ENCODE results near the gene RPS8. TPM values are rescaled to one million over a fixed set of nuclear protein-coding genes. Genes with fewer than 3 reads are reported as not detected.

The RPS8 gene
- total and polyA plus RNA-seq, 8 donors: 322 to 3,429 (median 2,146) TPM

DNA sequence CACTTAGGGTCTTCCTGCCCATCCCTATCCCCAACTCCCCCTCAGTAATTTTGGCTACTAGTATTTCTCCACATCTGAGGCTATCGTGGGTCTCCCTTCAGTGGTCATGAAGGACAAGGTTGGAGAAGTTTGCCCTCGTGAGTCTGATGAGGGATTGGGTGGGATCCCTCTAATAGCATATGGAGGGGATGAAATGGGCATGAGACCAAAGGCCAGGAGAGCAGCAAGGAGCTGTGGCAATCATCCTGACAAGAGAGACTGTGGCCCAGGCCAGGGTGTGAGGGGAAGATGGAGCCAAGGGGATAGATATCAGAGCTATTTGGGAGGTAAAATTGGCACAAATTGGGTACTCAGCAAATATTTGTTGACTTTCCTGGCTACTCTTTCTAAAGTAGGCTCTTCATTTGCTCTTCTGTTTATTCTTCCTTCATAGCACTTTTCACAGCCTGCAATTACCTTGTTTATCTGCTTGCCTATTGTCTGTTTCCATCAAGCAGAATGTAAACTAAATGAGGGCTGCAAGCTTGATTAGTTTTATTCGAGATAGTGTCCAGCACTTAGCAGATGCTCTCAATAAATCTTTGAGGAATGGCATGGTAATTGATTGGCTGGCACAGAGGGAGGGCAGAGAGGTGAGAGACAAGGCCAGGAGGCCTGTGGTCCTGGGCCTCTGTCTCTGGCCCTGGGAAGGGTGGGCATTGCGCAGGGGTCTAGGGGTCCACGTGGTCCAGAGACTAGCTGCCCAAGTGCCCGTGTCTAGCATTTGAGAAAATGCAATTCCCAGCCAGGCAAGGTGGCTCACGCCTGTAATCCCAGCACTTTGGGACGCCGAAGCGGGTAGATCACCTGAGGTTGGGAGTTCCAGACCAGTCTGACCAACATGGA is 23.4 kb downstream of the RPS8 start:
- intact Hi-C loops (cut with DNase I; ENCODE audit: low total_unique reads): no loop called here
- Histone ChIP-seq H3K4me1 (peaks cover 20 to 39% (median 33%) of the 10 kb centered on the region in 4 donors), H3K4me3 (no peak overlapping the region), H3K27ac (peak overlapping the region; percentile 86 to 97 (median 95)), H3K27me3 (no peaks in the 10 kb centered on the region), H3K36me3 (peaks cover 10 to 17% (median 14%) of the 10 kb centered on the region in 4 donors), H3K9me3 (no peaks in the 10 kb centered on the region)
- TF ChIP-seq POLR2A (IDR thresholded peaks at IDR 0.05): no peak
- TF ChIP-seq EP300 (IDR thresholded peaks at IDR 0.05): no peak
- TF ChIP-seq, protein P1, sequence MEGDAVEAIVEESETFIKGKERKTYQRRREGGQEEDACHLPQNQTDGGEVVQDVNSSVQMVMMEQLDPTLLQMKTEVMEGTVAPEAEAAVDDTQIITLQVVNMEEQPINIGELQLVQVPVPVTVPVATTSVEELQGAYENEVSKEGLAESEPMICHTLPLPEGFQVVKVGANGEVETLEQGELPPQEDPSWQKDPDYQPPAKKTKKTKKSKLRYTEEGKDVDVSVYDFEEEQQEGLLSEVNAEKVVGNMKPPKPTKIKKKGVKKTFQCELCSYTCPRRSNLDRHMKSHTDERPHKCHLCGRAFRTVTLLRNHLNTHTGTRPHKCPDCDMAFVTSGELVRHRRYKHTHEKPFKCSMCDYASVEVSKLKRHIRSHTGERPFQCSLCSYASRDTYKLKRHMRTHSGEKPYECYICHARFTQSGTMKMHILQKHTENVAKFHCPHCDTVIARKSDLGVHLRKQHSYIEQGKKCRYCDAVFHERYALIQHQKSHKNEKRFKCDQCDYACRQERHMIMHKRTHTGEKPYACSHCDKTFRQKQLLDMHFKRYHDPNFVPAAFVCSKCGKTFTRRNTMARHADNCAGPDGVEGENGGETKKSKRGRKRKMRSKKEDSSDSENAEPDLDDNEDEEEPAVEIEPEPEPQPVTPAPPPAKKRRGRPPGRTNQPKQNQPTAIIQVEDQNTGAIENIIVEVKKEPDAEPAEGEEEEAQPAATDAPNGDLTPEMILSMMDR (IDR thresholded peaks at IDR 0.05): no peak
- WGBS, 5 donors: 77 to 90% (median 86%) methylated on average over 10 of the region's 10 CpGs
- DNase-seq: peak in 1 of 2 donors; percentile 10

DNA sequence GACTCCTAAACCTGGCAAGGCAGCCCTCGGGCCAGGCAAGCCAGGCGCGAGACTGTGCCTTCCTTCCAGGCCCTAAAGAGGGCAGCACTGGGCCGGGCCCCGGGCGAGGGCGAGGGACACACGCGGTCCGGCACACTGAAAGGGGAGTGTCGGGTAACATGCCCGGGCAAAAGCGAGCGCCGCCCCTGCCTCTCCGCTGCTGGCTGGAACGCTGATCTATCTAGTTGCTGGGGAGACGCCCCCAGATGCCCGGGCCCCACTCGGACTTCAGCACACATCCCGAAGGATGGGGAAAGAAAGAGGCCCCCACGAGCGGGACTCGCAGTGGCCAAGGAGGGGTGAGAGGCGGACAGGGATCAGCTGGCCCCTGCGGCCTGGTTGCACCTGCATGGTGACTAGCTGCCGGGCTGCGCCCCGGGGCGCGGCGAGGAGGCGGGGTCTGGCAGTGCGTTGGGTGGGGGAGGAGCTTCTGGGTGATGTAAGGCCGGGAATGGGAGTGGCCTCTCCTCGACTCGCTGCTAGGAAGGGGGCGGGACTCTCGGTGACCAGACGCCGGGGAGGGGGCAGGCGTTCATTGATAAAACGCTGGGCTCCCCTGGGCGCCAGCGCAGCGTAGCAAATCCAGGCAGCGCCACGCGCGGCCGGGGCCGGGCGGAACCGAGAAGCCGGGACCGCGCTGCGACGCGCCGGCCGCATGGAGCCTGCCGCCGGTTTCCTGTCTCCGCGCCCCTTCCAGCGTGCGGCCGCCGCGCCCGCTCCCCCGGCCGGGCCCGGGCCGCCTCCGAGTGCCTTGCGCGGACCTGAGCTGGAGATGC is 24.6 kb downstream of the RPS8 start, which contains the start of gene PLK3:
TSS of gene PLK3 (plus strand) at position 608 of the 815 bp plus-strand sequence. CDS start at position 695, 87 bp downstream.
- peak in 2 of 4 donors; percentile 63 to 72 for TF ChIP-seq POLR2A (IDR thresholded peaks at IDR 0.05)
- TF ChIP-seq, protein P1 (IDR thresholded peaks at IDR 0.05): peak in 6 of 7 experiments; percentile 43 to 93 (median 88)
- TF ChIP-seq EP300 (IDR thresholded peaks at IDR 0.05): no peak
- peak; percentile 66 to 96 (median 93) for TF ChIP-seq POLR2AphosphoS5 (IDR thresholded peaks at IDR 0.05)
- intact Hi-C loops (cut with DNase I; ENCODE audit: low total_unique reads): no loop called here

DNA sequence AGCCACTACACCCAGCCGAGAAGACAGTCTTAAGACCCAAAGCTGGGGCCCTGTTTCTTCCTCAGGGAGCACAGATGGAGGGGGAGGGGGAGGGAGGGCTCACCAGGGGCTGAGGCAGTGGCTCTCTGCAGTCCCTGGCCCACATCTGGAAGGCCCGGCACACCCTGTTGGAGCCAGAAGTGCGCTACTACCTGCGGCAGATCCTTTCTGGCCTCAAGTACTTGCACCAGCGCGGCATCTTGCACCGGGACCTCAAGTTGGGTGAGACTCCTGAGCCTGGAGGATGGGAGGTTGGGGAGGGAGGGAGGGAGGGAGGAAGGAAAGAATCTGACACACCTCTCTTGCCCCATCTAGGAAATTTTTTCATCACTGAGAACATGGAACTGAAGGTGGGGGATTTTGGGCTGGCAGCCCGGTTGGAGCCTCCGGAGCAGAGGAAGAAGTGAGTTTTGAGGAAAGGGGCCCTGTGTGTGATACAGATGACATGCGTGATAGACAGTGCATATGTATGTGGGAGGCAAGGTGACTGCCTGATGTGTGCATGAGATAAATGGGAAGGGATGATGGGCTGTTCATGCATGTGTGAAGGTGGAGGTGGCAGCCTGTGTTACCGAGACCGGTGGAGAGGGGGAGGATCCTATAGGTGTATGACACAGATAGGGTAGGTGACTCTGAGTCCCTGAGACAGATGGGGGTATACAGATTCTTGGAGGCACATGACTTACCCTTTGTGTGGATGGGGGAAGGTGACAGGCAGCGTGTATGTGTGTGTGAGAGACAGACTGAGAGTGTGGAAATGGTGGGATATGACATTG is 26.4 kb downstream of the RPS8 start:
- Histone ChIP-seq H3K36me3 (peaks cover 28 to 46% (median 43%) of the 10 kb centered on the region in 4 donors), H3K4me3 (peak overlapping the region; percentile 23 to 86 (median 70)), H3K4me1 (peaks cover 30 to 67% (median 47%) of the 10 kb centered on the region in 4 donors), H3K9me3 (no peaks in the 10 kb centered on the region), H3K27me3 (no peaks in the 10 kb centered on the region), H3K27ac (peak overlapping the region in 4 of 5 donors; percentile 62 to 97 (median 95))
- no peak for TF ChIP-seq POLR2AphosphoS5 (IDR thresholded peaks at IDR 0.05)
- TF ChIP-seq EP300 (IDR thresholded peaks at IDR 0.05): no peak
- TF ChIP-seq, protein P1 (IDR thresholded peaks at IDR 0.05): no peak
- TF ChIP-seq POLR2A (IDR thresholded peaks at IDR 0.05): no peak
- peak in 1 of 2 donors; percentile 36 for DNase-seq
- intact Hi-C loops (cut with DNase I; ENCODE audit: low total_unique reads): no loop called here
- 63 to 79% (median 72%) methylated on average over 13 of the region's 13 CpGs for WGBS, 5 donors

More for the DNA sequence above, 24.6 kb downstream of the RPS8 start, which contains the start of gene PLK3:
- peak within 1 kb of the TSS; percentile 86 to 97 (median 95) for H3K27ac ChIP-seq
- peaks cover 23 to 29% (median 27%) of the 10 kb centered on the region in 4 donors for H3K36me3 ChIP-seq
- H3K27me3 ChIP-seq: no peaks in the 10 kb centered on the region
- H3K4me1 ChIP-seq: peaks cover 20 to 50% (median 34%) of the 10 kb centered on the region in 4 donors
- peak; percentile 98 to 99 for DNase-seq
- peak within 1 kb of the TSS; percentile 58 to 86 (median 81) for H3K4me3 ChIP-seq
- WGBS, 5 donors: 0 to 1% (median 1%) methylated on average over 37 to 79 of the region's 79 CpGs
- H3K9me3 ChIP-seq: no peaks in the 10 kb centered on the region
